Panc1 (cell line): ENCODE data around the gene RPL21. TPM values are rescaled to one million over a fixed set of nuclear protein-coding genes. Genes with fewer than 3 reads are reported as not detected.

Source experiments
- ATAC-seq: fragments of 200-7000 bp; cut with Tn5 transposase; 2 replicates; pipeline ENCODE4 v1.9.1; 2020; ENCODE audit warnings: mild to moderate bottlenecking, moderate library complexity
- BruUV-seq: library from RNA; stranded (reverse); fragments of 400-500 nt; replicated peaks from 2 replicates; lab custom pipeline; 2021; lab: Mats Ljungman, UMichigan
- CTCF ChIA-PET: fragments of 300-600 bp; sonication (Branson Sonifier 250); formaldehyde crosslinking; loops from one replicate; lab custom pipeline; 2022; ENCODE audit warnings: antibody characterized with exemption; lab: Charles Lee
- POLR2A ChIA-PET: fragments of 300-600 bp; sonication (Branson Sonifier 250); formaldehyde crosslinking; loops from one replicate; lab custom pipeline; 2022; ENCODE audit warnings: antibody characterized with exemption; lab: Charles Lee
- DNase-seq: peaks from one replicate; pipeline ENCODE4 v3.0.0-alpha.2; 2010; ENCODE audit warnings: low read depth, low spot score
- H3K27ac ChIP-seq: 2 replicates; pipeline ENCODE4 v1.5.1; 2011; ENCODE audit warnings: mild to moderate bottlenecking, low read length, inconsistent platforms
- H3K27me3 ChIP-seq: fragments of 200-500 bp; sonication (Bioruptor generic); 2 replicates; pipeline ENCODE4 v1.6.0; 2014; ENCODE audit warnings: low read length, inconsistent platforms; ENCODE audit not compliant: control insufficient read depth, insufficient read depth
- H3K36me3 ChIP-seq: fragments of 200-500 bp; sonication (Bioruptor generic); 2 replicates; pipeline ENCODE4 v1.5.1; 2014; ENCODE audit warnings: inconsistent platforms, mild to moderate bottlenecking, low read length, moderate library complexity; ENCODE audit not compliant: control insufficient read depth, insufficient read depth
- H3K4me1 ChIP-seq: 2 replicates; pipeline ENCODE4 v1.5.1; 2011; ENCODE audit warnings: inconsistent platforms, mild to moderate bottlenecking, low read length, moderate library complexity; ENCODE audit not compliant: control insufficient read depth, insufficient read depth
- H3K4me3 ChIP-seq, 2 experiments: 2 replicates each; pipeline ENCODE4 v1.5.1; 2011 to 2012; ENCODE audit warnings: low read depth in 2 of 2, low read length in 2 of 2, mild to moderate bottlenecking in 2 of 2, inconsistent platforms in 1 of 2, moderate library complexity in 1 of 2
- H3K9me3 ChIP-seq: fragments of 200-500 bp; sonication (Bioruptor generic); 2 replicates; pipeline ENCODE4 v1.5.1; 2014; ENCODE audit warnings: low read depth, mild to moderate bottlenecking, inconsistent platforms, low read length, moderate library complexity; ENCODE audit not compliant: control insufficient read depth, insufficient read depth
- CTCF ChIP-seq: fragments of 450-650 bp; IDR thresholded peaks from 2 replicates; pipeline ENCODE4 v1.5.1; 2017; ENCODE audit warnings: mild to moderate bottlenecking
- POLR2AphosphoS5 ChIP-seq: IDR thresholded peaks from 2 replicates; pipeline ENCODE4 v1.6.1; 2012; ENCODE audit warnings: mild to moderate bottlenecking, low read depth, low read length, moderate library complexity
- SIN3A ChIP-seq: IDR thresholded peaks from 2 replicates; pipeline ENCODE4 v1.6.1; 2012; ENCODE audit warnings: low read depth, mild to moderate bottlenecking, low read length, moderate library complexity, borderline replicate concordance; ENCODE audit not compliant: insufficient read depth
- TCF7L2 ChIP-seq: IDR thresholded peaks from 2 replicates; pipeline ENCODE4 v1.6.1; 2011; ENCODE audit warnings: mild to moderate bottlenecking, low read depth, low read length, inconsistent platforms
- in situ Hi-C: cut with HindIII; loops from 2 replicates; pipeline ENCODE4 v1.10.0; 2016; ENCODE audit warnings: low sequenced_read_pairs, low pct_unique_long_range_greater_than_20kb
- intact Hi-C: fragments of 100-400 bp; cut with micrococcal nuclease; formaldehyde crosslinking; loops from one replicate; pipeline ENCODE4 v1.10.0; 2022; ENCODE audit not compliant: unreplicated experiment
- total RNA-seq: library from RNA; stranded (reverse); gene quantifications from one replicate; pipeline ENCODE4 v1.2.1, GENCODE V29; 2021; ENCODE audit not compliant: unreplicated experiment
- TF ChIP-seq, protein P1 (sequence below), 2 experiments: IDR thresholded peaks; 2 replicates each; pipeline ENCODE4 v1.6.1; 2011 to 2012; ENCODE audit warnings: low read depth in 2 of 2, control low read depth in 1 of 2, low read length in 1 of 2, mild to moderate bottlenecking in 1 of 2, moderate library complexity in 1 of 2; ENCODE audit not compliant: insufficient read depth in 1 of 2

Gene RPL21
- total RNA-seq, 1 experiment from 2014 or later, result 702 TPM

- no peak for ATAC-seq
- Histone ChIP-seq H3K4me3 (no peak overlapping the region), H3K36me3 (peaks cover 24% of the 10 kb centered on the region), H3K27ac (peak overlapping the region; percentile 61), H3K27me3 (no peaks in the 10 kb centered on the region), H3K9me3 (no peaks in the 10 kb centered on the region), H3K4me1 (peaks cover 61% of the 10 kb centered on the region)
- intact Hi-C loops (no loop called here), in situ Hi-C loops (no loop called here)
- POLR2A ChIA-PET, result interaction anchor here (0.6 to 1.5 kb wide), 3 partner anchors 91 to 246 kb away, joined by 3 to 12 read pairs (median 5); no protein-coding TSS in a partner anchor
- CTCF ChIA-PET, result no interaction called here
- TF ChIP-seq CTCF, result no peak
- TF ChIP-seq, protein P1, sequence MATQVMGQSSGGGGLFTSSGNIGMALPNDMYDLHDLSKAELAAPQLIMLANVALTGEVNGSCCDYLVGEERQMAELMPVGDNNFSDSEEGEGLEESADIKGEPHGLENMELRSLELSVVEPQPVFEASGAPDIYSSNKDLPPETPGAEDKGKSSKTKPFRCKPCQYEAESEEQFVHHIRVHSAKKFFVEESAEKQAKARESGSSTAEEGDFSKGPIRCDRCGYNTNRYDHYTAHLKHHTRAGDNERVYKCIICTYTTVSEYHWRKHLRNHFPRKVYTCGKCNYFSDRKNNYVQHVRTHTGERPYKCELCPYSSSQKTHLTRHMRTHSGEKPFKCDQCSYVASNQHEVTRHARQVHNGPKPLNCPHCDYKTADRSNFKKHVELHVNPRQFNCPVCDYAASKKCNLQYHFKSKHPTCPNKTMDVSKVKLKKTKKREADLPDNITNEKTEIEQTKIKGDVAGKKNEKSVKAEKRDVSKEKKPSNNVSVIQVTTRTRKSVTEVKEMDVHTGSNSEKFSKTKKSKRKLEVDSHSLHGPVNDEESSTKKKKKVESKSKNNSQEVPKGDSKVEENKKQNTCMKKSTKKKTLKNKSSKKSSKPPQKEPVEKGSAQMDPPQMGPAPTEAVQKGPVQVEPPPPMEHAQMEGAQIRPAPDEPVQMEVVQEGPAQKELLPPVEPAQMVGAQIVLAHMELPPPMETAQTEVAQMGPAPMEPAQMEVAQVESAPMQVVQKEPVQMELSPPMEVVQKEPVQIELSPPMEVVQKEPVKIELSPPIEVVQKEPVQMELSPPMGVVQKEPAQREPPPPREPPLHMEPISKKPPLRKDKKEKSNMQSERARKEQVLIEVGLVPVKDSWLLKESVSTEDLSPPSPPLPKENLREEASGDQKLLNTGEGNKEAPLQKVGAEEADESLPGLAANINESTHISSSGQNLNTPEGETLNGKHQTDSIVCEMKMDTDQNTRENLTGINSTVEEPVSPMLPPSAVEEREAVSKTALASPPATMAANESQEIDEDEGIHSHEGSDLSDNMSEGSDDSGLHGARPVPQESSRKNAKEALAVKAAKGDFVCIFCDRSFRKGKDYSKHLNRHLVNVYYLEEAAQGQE (IDR thresholded peaks at IDR 0.05; ENCODE audit: insufficient read depth in 1 of 2, low read depth in 2 of 2, low read length in 1 of 2), result no peak
- TF ChIP-seq POLR2AphosphoS5, result no peak
- TF ChIP-seq TCF7L2, result no peak
- no peak for TF ChIP-seq SIN3A
- BruUV-seq, result no TSS peak
- DNase-seq, result no peak
Observed at GRCh38 chr13:27257233-27257568, 5.8 kb downstream of the RPL21 start.

- Histone ChIP-seq H3K27ac (peak overlapping the region; percentile 61), H3K4me1 (peaks cover 66% of the 10 kb centered on the region), H3K9me3 (no peaks in the 10 kb centered on the region), H3K4me3 (no peak overlapping the region), H3K27me3 (no peaks in the 10 kb centered on the region), H3K36me3 (peaks cover 19% of the 10 kb centered on the region)
- in situ Hi-C loops (no loop called here), intact Hi-C loops (no loop called here)
- BruUV-seq, result no TSS peak
- ChIA-PET CTCF (interaction anchor here (0.6 kb wide), 1 partner anchor 73 kb away, joined by 9 read pairs; no protein-coding TSS in a partner anchor), POLR2A (no interaction called here)
- ATAC-seq (0 out of 2 replicates have a peak, but pooled peaks have one; percentile 4), DNase-seq (no peak)
- TF ChIP-seq TCF7L2 (no peak), POLR2AphosphoS5 (peak; percentile 75)
Observed at GRCh38 chr13:27257648-27258253, 6.4 kb downstream of the RPL21 start.
